Neural progenitor cell (in vitro differentiated cells): Measurements from ENCODE around the gene GLIPR1L2.

Source experiments
- EZH2 ChIP-seq: fragments of 200-600 bp; sonication (generic); IDR thresholded peaks from 2 replicates; pipeline ENCODE4 v1.6.1; 2017; ENCODE audit warnings: antibody characterized with exemption, mild to moderate bottlenecking, moderate library complexity
- EZH2phosphoT487 ChIP-seq: fragments of 200-600 bp; sonication (generic); IDR thresholded peaks from 2 replicates; pipeline ENCODE4 v1.6.1; 2017; ENCODE audit warnings: antibody characterized with exemption
- TF ChIP-seq, protein P1 (sequence below): fragments of 200-600 bp; sonication (generic); IDR thresholded peaks from 2 replicates; pipeline ENCODE4 v1.5.1; 2017; ENCODE audit warnings: antibody characterized with exemption, mild to moderate bottlenecking

DNA sequence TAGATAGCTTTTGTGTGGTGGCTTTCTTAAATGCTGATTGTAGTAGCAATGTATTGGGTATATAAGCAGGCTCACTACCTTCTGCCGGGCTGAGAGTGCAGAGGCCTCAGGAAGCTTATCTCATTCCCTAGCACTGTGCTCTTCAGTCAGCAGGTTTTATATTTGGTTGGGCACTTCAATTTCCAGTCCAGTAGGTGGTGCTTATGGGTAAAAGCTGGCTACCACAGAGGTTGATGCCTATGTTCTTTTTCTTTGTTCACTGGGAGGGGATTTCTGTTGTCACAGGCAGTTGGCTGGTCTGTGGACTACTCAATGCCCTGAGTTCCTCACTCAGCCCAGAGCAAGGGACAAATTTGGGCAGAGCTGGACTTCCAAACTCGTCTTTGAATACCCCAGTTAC lies 46.7 kb downstream of the GLIPR1L2 start:
- TF ChIP-seq, protein P1, sequence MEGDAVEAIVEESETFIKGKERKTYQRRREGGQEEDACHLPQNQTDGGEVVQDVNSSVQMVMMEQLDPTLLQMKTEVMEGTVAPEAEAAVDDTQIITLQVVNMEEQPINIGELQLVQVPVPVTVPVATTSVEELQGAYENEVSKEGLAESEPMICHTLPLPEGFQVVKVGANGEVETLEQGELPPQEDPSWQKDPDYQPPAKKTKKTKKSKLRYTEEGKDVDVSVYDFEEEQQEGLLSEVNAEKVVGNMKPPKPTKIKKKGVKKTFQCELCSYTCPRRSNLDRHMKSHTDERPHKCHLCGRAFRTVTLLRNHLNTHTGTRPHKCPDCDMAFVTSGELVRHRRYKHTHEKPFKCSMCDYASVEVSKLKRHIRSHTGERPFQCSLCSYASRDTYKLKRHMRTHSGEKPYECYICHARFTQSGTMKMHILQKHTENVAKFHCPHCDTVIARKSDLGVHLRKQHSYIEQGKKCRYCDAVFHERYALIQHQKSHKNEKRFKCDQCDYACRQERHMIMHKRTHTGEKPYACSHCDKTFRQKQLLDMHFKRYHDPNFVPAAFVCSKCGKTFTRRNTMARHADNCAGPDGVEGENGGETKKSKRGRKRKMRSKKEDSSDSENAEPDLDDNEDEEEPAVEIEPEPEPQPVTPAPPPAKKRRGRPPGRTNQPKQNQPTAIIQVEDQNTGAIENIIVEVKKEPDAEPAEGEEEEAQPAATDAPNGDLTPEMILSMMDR, result no peak
- no peak for TF ChIP-seq EZH2
- no peak for TF ChIP-seq EZH2phosphoT487
